Frontal cortex (tissue), 4 donors: ENCODE data around the gene SH3GL1. TPM values are rescaled to one million over a fixed set of nuclear protein-coding genes. Genes with fewer than 3 reads are reported as not detected.

Source experiments
- DNase-seq, 2 donors: peaks; one replicate each; pipeline ENCODE4 v3.0.0; 2012; ENCODE audit warnings: low spot score in 2 of 2
- FAIRE-seq: peaks from 2 replicates; lab custom pipeline; 2012; peaks lifted over from hg19 to GRCh38; lab: Jason Lieb, UNC
- total RNA-seq: library from RNA; depleted of rRNA; stranded (reverse); fragments of >200 nt; gene quantifications from one replicate; pipeline ENCODE4 v1.2.3, GENCODE V29; 2014
- donor health status: control.
- donor health status: control.
- donor health status: control.

Gene SH3GL1
- total RNA-seq, 1 donor from 2014 or later: 17.5 TPM

GRCh38 chr19:4378886-4379285, 21.5 kb downstream of the SH3GL1 start:
- DNase-seq: no peak
- no peak for FAIRE-seq

- no peak for FAIRE-seq
These were observed 23.2 kb downstream of the SH3GL1 start for GRCh38 chr19:4376991-4377781.

GRCh38 chr19:4376671-4376990, 23.7 kb downstream of the SH3GL1 start:
- no peak for DNase-seq
- FAIRE-seq: no peak

More at GRCh38 chr19:4376991-4377781, 23.2 kb downstream of the SH3GL1 start:
- no peak for DNase-seq

GRCh38 chr19:4376028-4376670, 24.2 kb downstream of the SH3GL1 start:
- no peak for DNase-seq
- no peak for FAIRE-seq

- DNase-seq: no peak
- no peak for FAIRE-seq
These were observed 25.0 kb downstream of the SH3GL1 start for GRCh38 chr19:4375164-4376027.

- FAIRE-seq (no peak), DNase-seq (no peak)
These were observed 25.7 kb downstream of the SH3GL1 start for GRCh38 chr19:4374498-4375163.

- FAIRE-seq: no peak
- DNase-seq: no peak
These were observed 26.5 kb downstream of the SH3GL1 start for GRCh38 chr19:4373601-4374497.

GRCh38 chr19:4373013-4373367, 27.4 kb downstream of the SH3GL1 start:
- no peak for DNase-seq
- FAIRE-seq: no peak

- FAIRE-seq (no peak), DNase-seq (no peak)
These were observed 28.0 kb downstream of the SH3GL1 start for GRCh38 chr19:4372165-4373012.

- no peak for DNase-seq
- no peak for FAIRE-seq
These were observed 28.8 kb downstream of the SH3GL1 start for GRCh38 chr19:4371247-4372164.

- FAIRE-seq (no peak), DNase-seq (no peak)
These were observed 29.8 kb downstream of the SH3GL1 start for GRCh38 chr19:4370418-4371041.

- FAIRE-seq: no peak
- DNase-seq: peak in 1 of 2 donors; percentile 68
These were observed 30.5 kb downstream of the SH3GL1 start for GRCh38 chr19:4369888-4370260.

GRCh38 chr19:4369109-4369887, 31.0 kb downstream of the SH3GL1 start:
- no peak for FAIRE-seq

GRCh38 chr19:4368128-4368820, 32.1 kb downstream of the SH3GL1 start:
- DNase-seq (no peak), FAIRE-seq (no peak)

More at GRCh38 chr19:4369109-4369887, 31.0 kb downstream of the SH3GL1 start:
- no peak for DNase-seq

GRCh38 chr19:4367781-4368127, 32.6 kb downstream of the SH3GL1 start:
- FAIRE-seq (no peak), DNase-seq (no peak)

GRCh38 chr19:4367336-4367723, 33.0 kb downstream of the SH3GL1 start:
- FAIRE-seq (no peak), DNase-seq (no peak)
